GM10847 (cell line): ENCODE measurements around the gene SPRY4.

Experiments
- POLR2A ChIP-seq: IDR thresholded peaks from 2 replicates; pipeline ENCODE4 v1.6.1; 2011; ENCODE audit not compliant: insufficient read length; ENCODE audit errors: extremely low read depth

SPRY4 gene

GRCh38 chr5:142346706-142347105 lies 21.9 kb upstream of the SPRY4 start:
- no peak for TF ChIP-seq POLR2A

- TF ChIP-seq POLR2A, result no peak
Measured at GRCh38 chr5:142343531-142343930, 18.7 kb upstream of the SPRY4 start.

GRCh38 chr5:142342128-142342981 lies 17.5 kb upstream of the SPRY4 start:
- TF ChIP-seq POLR2A, result no peak

- TF ChIP-seq POLR2A, result no peak
Measured at GRCh38 chr5:142339781-142340180, 15.0 kb upstream of the SPRY4 start.

GRCh38 chr5:142334538-142334937 lies 9.7 kb upstream of the SPRY4 start:
- no peak for TF ChIP-seq POLR2A

- no peak for TF ChIP-seq POLR2A
Measured at GRCh38 chr5:142330444-142330843, 5.6 kb upstream of the SPRY4 start.

GRCh38 chr5:142330026-142330425 lies 5.2 kb upstream of the SPRY4 start:
- no peak for TF ChIP-seq POLR2A

- no peak for TF ChIP-seq POLR2A
Measured at GRCh38 chr5:142327111-142327842, 2.5 kb upstream of the SPRY4 start.

- TF ChIP-seq POLR2A, result no peak
Measured at GRCh38 chr5:142326480-142326938, 1.7 kb upstream of the SPRY4 start.

- no peak for TF ChIP-seq POLR2A
Measured at GRCh38 chr5:142325725-142326479, 1.1 kb upstream of the SPRY4 start.

GRCh38 chr5:142324136-142324870 lies 518 bp downstream of the SPRY4 start:
- TF ChIP-seq POLR2A, result no peak

GRCh38 chr5:142323480-142324135 lies 1.2 kb downstream of the SPRY4 start:
- TF ChIP-seq POLR2A, result no peak

- TF ChIP-seq POLR2A, result no peak
Measured at GRCh38 chr5:142322747-142323479, 1.9 kb downstream of the SPRY4 start.

- no peak for TF ChIP-seq POLR2A
Measured at GRCh38 chr5:142322403-142322746, 2.4 kb downstream of the SPRY4 start.

- TF ChIP-seq POLR2A, result no peak
Measured at GRCh38 chr5:142320851-142321560, 3.8 kb downstream of the SPRY4 start.
